HG03095 (cell line): Measurements from ENCODE around the gene TFDP2.
"Not testable (repeated sequence)": the region's sequence is repeated elsewhere in the genome, so short reads cannot be mapped to it uniquely, and the experiment has no call there.

ENCODE experiments used
- ATAC-seq: cut with Tn5 transposase; IDR thresholded peaks from one replicate; pipeline ENCODE4 v1.9.1; 2021; ENCODE audit warnings: moderate library complexity; ENCODE audit not compliant: unreplicated experiment

TFDP2 gene

GRCh38 chr3:142077155-142077858, 72.0 kb downstream of the TFDP2 start:
- no peak for ATAC-seq

DNA sequence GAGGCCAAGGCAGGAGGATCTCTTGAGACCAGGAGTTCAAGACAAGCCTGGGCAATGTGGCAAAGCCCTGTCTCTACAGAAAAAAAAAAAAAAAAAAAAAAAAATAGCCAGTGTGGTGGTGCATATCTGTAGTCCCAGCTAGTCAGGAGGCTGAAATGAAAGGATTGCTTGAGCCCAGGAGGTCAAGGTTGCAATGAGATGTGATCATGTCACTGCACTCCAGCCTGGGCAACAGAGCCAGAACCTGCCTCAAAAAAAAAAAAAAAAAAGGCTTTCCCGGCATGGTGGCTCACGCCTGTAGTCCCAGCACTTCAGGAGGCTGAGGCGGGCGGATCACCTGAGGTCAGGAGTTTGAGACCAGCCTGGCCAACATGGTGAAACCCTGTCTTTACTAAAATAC, 73.7 kb downstream of the TFDP2 start:
- not testable (repeated sequence) for ATAC-seq

DNA sequence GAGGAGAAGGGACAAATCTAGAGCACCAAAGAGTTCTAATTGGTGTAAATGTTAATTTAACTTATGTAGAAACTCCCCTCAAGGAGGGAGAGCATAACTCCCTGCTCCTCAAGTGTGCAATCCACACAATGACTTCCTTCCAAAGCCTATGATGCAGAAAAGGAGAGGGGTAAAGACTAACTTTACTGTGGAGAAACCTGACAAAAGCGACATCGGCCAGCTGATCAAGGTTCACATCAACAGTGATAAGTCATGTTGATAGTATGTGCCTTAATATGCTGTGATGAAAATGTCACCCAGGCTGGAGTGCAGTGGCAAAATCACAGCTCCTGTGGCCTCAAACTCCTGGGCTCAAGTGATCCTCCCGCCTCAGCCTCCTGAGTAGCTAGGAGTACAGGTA, 76.5 kb downstream of the TFDP2 start:
- ATAC-seq = no peak

DNA sequence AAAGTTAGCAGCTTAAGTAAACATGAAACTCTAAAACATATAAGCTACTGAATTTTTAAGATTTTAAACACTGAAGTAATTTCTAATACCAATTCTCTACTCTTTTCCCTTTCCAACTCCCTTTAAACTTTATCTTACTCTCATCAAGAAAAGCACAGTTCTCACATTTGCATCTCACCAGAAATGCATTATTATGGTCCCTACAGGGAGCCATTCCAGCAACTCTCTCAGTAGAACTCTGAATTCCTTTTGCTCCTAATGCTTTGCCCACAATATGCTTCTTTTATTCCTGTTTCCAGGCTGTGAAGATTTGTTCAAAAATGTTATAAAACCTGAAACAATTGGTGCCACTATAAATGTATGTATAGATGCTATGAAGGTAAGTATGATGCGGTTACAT, 83.4 kb downstream of the TFDP2 start:
- no peak for ATAC-seq

GRCh38 chr3:142065344-142065743, 84.0 kb downstream of the TFDP2 start:
- ATAC-seq = no peak

DNA sequence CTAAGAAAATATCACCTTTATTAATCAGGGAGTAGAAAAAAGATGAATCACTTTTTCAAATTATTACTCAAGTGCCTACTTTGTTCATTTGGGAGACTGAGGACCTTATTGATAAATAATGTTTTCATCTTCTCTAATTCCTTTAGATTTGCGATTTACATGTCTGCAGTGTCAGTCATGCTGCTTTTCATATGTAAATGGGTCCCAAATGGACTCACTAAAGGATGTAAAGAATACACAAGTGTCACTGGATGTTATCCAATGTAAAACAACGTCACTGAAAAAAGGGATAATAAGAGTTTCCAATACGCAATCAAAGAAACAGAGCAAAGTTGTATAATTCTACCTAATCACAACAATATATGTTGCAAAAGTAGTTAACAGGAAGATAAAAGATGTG, 84.9 kb downstream of the TFDP2 start:
- ATAC-seq = no peak

DNA sequence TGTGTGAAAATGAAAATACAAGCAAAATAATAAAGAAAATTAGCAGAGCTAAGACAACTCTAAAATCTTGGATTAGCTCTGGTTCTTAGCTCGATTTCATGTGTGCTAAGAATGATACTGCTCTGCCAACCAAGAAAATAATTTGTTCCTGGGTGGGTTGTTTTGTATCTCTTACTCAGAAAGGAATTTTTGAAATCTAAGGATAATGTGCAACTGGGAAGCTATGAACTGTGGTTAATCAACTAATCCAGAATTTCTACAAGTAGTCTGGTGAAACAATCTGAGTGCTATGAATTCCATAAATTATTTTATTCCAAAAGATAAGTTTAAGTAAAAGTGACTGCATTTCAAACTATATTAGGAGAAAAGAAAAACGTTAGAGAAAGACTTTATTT, 92.0 kb downstream of the TFDP2 start:
- ATAC-seq = no peak

DNA sequence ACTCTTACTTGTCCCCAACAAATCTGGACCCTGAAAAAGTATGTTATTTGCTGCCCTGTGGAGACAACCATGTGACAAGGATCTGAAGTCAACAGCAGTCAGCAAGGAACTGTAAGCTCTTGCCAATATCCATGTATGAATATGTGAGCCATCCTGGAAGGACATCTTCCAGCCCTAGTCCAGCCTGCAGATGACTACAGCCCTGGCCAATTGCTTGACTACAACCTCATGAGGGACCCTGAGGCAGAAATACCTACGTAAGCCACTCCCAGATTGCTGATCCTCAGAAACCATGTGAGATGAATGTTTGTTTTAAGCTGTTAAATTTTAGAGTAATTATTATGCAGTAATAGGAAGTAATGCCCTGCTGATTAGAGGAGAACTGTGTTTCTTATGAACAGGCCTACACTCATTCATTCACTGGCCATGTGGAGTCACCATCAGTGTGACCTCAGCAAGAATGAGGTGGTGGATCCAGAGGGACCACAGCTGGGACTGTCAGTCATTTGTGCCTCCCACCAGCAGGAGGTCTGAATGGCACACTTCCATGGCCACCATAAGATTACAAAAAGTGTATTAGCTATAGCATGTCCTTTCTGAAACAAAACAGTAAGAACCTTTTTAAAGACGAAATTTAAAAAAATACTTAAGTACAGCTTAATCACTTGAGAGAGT, 92.6 kb downstream of the TFDP2 start:
- no peak for ATAC-seq

DNA sequence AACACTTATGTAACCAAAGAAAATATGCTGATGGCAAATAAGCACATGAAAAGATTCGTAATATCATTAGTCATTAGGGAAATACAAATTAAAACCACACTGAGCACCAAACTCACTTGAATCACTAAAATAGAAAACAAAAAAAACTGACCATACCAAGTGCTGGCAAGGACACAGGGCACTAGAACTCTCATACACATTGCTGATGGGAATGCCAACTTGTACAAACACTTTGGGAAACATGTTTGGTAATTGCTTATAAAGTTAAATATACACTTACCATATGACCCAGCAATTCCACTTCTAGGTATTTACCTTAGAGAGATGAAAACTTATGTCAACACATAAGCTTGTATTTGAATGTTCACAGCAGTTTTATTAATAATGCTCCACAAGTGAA, 95.5 kb downstream of the TFDP2 start:
- ATAC-seq = no peak

DNA sequence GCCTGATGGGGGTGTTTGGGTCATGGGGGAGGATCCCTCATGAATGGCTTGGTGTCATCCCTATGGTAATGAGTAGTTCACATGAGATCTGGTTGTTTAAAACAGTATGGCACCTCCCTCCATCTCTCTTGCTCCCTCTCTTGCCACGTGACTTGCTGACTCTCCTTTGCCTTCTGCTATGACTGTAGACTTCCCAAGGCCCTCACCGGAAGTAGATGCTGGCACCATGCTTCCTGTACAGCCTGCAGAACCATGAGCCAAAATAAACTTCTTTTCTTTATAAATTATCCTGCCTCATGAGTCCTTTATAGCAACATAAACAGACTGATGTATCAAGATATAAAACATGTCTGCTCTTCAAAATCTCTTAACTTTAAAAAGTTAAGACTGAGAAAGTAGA, 96.1 kb downstream of the TFDP2 start:
- ATAC-seq = no peak

GRCh38 chr3:142051351-142051750, 98.0 kb downstream of the TFDP2 start:
- ATAC-seq = no peak

DNA sequence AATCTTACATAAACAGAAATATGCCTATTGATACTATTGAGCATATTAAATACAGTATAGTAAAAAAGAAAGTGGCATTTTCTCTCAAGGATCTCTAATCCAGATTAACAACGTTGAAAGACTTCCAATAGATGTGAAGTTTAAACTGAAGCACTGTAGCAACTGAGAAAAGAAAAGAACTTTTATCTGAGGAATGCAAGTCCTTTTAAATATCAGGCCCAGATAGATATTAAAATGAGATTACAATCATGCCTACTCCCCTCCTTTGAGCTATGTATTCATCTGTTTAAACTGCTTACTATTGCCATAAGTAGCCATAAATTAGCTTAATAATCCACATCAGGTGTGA, 102.3 kb downstream of the TFDP2 start:
- ATAC-seq = no peak

DNA sequence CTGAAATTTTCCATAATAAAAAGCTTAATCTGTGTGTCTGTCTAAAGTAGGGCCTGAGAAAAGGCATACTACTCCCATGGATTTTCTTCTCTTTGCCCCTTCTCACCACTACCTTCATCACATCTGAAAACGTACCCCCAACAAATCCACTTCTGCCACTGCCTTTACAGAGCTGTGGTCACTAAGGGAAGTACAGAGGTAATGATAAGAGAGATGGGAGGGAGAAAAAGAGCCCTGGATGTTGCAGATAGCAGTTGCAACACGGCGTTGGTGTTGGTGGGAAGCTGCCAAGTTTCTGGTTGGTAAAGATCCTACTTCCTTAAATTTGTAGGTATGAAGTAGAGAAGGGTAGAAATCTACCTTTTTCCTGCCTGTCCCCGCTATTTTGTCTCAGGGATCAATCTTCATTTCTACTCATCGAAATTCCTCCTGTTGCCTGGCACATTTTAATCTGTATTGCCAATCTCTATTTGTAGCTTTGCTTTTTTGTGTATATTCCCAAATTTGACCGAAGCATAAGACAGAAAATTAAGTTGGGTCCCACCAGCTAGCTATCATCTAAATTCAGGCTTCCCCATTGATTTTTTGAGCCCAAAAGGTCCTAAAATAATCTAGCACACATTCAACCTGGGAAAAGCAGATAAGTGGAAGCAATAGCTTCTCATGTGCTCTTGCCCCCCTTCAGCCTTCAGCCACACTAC, 102.9 kb downstream of the TFDP2 start:
- ATAC-seq = no peak

DNA sequence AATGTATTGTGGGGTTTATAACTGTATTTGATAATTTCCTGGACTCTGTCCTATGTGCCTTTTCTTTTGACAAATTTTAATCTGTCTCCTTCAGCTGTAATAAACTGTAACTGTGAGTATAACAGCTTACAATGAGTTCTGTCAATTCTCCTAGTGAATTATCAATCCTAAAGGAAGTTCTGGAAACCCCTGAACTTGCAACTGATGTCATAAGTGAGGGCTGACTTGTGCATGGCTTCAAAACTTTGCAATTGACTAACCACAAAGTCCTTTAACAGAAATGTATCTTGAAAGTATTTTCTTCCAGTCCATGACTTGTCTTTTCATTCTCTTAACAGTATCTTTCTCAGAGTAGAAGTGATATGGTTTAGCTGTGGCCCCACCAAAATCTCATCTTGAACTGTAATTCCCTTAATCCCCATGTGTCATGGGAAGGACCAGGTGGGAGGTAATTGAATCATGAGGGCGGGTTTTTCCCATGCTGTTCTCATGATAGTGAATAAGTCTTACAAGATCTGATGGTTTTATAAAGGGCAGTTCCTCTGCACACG, 108.3 kb downstream of the TFDP2 start:
- no peak for ATAC-seq

DNA sequence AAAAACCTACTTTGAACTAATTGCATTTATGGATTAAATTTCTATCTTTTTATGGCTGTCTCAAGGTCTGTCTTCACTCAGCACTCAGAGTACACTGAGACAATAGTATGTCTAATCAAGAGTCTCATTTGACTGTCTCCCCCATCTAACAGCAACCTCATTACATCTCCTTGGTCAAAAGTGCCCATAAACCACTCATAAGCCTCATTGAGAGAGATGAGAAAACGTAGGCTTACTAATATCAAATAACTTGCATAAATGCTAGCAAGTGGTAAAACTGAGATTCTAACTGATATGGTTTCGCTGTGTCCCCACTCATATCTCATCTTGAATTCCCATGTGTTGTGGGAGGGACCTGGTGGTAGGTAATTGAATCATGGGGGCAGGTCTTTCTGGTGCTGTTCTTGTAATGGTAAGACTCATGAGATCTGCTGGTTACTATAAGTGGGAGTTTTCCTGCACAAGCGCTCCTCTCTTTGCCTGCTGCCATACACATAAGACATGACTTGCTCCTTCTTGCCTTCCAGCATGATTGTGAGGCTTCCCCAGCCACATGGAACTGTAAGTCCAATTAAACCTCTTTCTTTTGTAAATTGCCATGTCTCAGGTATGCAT, 113.9 kb downstream of the TFDP2 start:
- ATAC-seq = no peak

DNA sequence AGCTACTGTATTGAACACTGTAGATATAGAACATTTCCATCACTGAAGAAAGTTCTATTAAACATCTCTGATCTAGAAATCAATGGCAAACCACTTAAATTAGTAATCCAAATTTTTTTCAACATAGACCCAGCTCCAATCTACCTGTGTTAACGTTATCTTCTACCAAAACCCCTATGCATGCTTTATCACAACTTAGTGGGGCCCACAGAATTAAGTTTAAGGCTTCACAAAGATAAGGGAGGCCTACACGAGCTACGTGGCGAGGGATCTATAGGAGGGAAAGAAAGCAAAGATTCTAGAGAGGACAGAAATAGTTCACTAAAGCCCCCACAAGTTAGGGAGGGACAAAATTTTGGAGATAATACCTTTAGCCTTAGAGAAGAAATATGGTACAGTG, 116.1 kb downstream of the TFDP2 start:
- ATAC-seq = no peak

GRCh38 chr3:142031575-142031974, 117.8 kb downstream of the TFDP2 start:
- no peak for ATAC-seq

DNA sequence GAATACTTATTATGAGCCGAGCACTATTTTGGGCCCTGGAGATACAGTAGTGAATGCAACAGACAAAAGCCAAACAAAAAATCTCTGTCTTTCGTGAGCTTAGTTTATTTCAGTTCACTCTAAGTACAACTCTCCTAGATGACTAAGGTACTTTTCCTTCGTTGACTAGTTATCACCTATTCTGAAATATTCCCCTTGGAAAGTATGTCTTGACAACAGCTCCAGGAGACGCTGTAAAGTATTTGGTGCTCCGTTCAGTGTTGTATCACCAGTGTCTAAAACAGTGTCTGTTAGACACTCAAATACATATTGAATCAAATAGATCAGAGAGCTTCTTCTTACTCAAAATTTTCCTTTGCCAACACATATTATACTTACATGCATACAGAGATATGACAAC, 119.6 kb downstream of the TFDP2 start:
- ATAC-seq = no peak

GRCh38 chr3:142029052-142029642, 120.2 kb downstream of the TFDP2 start:
- ATAC-seq = peak; percentile 45

GRCh38 chr3:142028243-142028777, 121.0 kb downstream of the TFDP2 start:
- peak; percentile 55 for ATAC-seq

DNA sequence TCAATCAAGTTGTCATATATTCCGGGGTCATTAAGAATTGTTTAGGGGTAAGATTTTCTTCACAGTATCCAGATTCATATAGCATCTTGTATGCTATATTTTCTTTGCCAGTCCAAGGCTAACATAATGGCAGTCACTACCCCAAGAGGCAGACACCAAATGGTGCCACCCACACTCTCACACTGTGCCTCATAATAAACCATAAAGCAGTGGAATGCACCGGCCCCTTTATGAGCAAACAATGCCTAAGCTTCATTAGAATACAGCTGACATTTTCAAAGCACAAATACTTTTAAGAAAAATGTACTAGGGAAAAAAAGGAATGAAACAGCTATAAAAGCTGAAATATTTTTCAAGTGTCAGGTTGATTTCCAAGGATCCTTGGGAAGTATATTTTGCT, 121.6 kb downstream of the TFDP2 start:
- ATAC-seq = peak; percentile 50
